IMR-90 (cell line): Measurements from ENCODE around the gene CLASP1. TPM values are rescaled to one million over a fixed set of nuclear protein-coding genes. Genes with fewer than 3 reads are reported as not detected.
A peak's percentile ranks its signal among the peaks of the same experiment; 100 is the strongest.

Experiments
- ATAC-seq: fragments of 200-7000 bp; cut with Tn5 transposase; 2 replicates; pipeline ENCODE4 v1.9.1; 2020; ENCODE audit warnings: low read depth, mild to moderate bottlenecking, moderate library complexity
- BruUV-seq: library from RNA; stranded (reverse); fragments of 400-500 nt; replicated peaks from 2 replicates; lab custom pipeline; 2021; lab: Mats Ljungman, UMichigan
- CTCF ChIA-PET: fragments of 300-600 bp; formaldehyde crosslinking; extraction: SDS; loops from one replicate; lab custom pipeline; 2021; ENCODE audit warnings: antibody characterized with exemption; lab: Yijun Ruan, JAX
- POLR2A ChIA-PET: fragments of 300-600 bp; sonication (Branson Sonifier 250); formaldehyde crosslinking; loops from one replicate; lab custom pipeline; 2022; ENCODE audit warnings: antibody characterized with exemption; ENCODE audit not compliant: unreplicated experiment; lab: Charles Lee
- DNase-seq: peaks from one replicate; pipeline ENCODE4 v3.0.0; 2013
- H2AFZ ChIP-seq: replicated peaks from 2 replicates; pipeline ENCODE3; 2013; ENCODE audit warnings: low read length, mild to moderate bottlenecking; ENCODE audit not compliant: poor library complexity
- H2AK5ac ChIP-seq: 2 replicates; pipeline ENCODE4 v1.6.1; 2013; ENCODE audit warnings: low read depth, low read length, inconsistent platforms
- H2AK9ac ChIP-seq: replicated peaks from 2 replicates; pipeline ENCODE3; 2013; ENCODE audit warnings: mild to moderate bottlenecking, low read depth, low read length, moderate library complexity; ENCODE audit not compliant: poor library complexity
- H2BK120ac ChIP-seq: 2 replicates; pipeline ENCODE4 v1.6.1; 2013; ENCODE audit warnings: low read depth, low read length, inconsistent platforms
- H2BK15ac ChIP-seq: 3 replicates; pipeline ENCODE4 v1.6.1; 2013; ENCODE audit warnings: low read depth, low read length, inconsistent platforms
- H2BK20ac ChIP-seq: 2 replicates; pipeline ENCODE4 v1.6.1; 2013; ENCODE audit warnings: low read depth, mild to moderate bottlenecking, inconsistent platforms, low read length, moderate library complexity
- H2BK5ac ChIP-seq: 2 replicates; pipeline ENCODE4 v1.6.1; 2013; ENCODE audit warnings: mild to moderate bottlenecking, low read depth, low read length, inconsistent platforms; ENCODE audit not compliant: poor library complexity, severe bottlenecking
- H3K14ac ChIP-seq: replicated peaks from 2 replicates; pipeline ENCODE4 v1.6.1; 2013; ENCODE audit warnings: low read depth, low read length, inconsistent platforms
- H3K18ac ChIP-seq: 2 replicates; pipeline ENCODE4 v1.6.1; 2013; ENCODE audit warnings: low read depth, low read length, control low read depth
- H3K23ac ChIP-seq: 2 replicates; pipeline ENCODE4 v1.6.1; 2013; ENCODE audit warnings: low read depth, low read length, inconsistent platforms
- H3K27ac ChIP-seq: 2 replicates; pipeline ENCODE4 v1.5.1; 2013; ENCODE audit warnings: mild to moderate bottlenecking, control low read depth, low read length; ENCODE audit not compliant: insufficient read depth
- H3K27me3 ChIP-seq: 2 replicates; pipeline ENCODE4 v1.6.1; 2013; ENCODE audit warnings: low read length; ENCODE audit not compliant: control insufficient read depth, insufficient read depth
- H3K36me3 ChIP-seq: 2 replicates; pipeline ENCODE4 v1.6.1; 2013; ENCODE audit warnings: low read length, mixed read lengths; ENCODE audit not compliant: control insufficient read depth, insufficient read depth
- H3K4ac ChIP-seq: 2 replicates; pipeline ENCODE4 v1.6.1; 2013; ENCODE audit warnings: low read depth, low read length, inconsistent platforms
- H3K4me1 ChIP-seq: 2 replicates; pipeline ENCODE4 v1.6.1; 2013; ENCODE audit warnings: low read length, mixed read lengths; ENCODE audit not compliant: control insufficient read depth, insufficient read depth
- H3K4me2 ChIP-seq: 2 replicates; pipeline ENCODE4 v1.6.1; 2013; ENCODE audit warnings: low read depth, mild to moderate bottlenecking, control low read depth, low read length, moderate library complexity
- H3K4me3 ChIP-seq: 2 replicates; pipeline ENCODE4 v1.5.1; 2013; ENCODE audit warnings: low read depth, mild to moderate bottlenecking, control low read depth, low read length, moderate library complexity; ENCODE audit not compliant: insufficient read depth
- H3K56ac ChIP-seq: 2 replicates; pipeline ENCODE4 v1.6.1; 2013; ENCODE audit warnings: low read length, inconsistent platforms; ENCODE audit not compliant: insufficient read depth; ENCODE audit errors: extremely low read depth
- H3K79me1 ChIP-seq, 2 experiments: 2 replicates each; pipeline ENCODE4 v1.6.1; 2013; ENCODE audit warnings: low read length in 2 of 2, inconsistent platforms in 1 of 2, low read depth in 1 of 2
- H3K9ac ChIP-seq: 2 replicates; pipeline ENCODE4 v1.6.1; 2013; ENCODE audit warnings: low read depth, low read length, control low read depth
- H3K9me1 ChIP-seq: 2 replicates; pipeline ENCODE4 v1.6.1; 2013; ENCODE audit warnings: low read length, inconsistent platforms; ENCODE audit not compliant: insufficient read depth
- H3K9me3 ChIP-seq: 2 replicates; pipeline ENCODE4 v1.6.1; 2013; ENCODE audit warnings: low read length; ENCODE audit not compliant: control insufficient read depth, insufficient read depth
- H4K20me1 ChIP-seq: 2 replicates; pipeline ENCODE4 v1.6.1; 2013; ENCODE audit warnings: low read length, inconsistent platforms; ENCODE audit not compliant: insufficient read depth
- H4K5ac ChIP-seq: 2 replicates; pipeline ENCODE4 v1.6.1; 2013; ENCODE audit warnings: mild to moderate bottlenecking, low read depth, low read length, control low read depth
- H4K8ac ChIP-seq, 2 experiments: 2 replicates each; pipeline ENCODE4 v1.6.1; 2013; ENCODE audit warnings: low read depth in 2 of 2, low read length in 2 of 2, control low read depth in 1 of 2, inconsistent platforms in 1 of 2
- H4K91ac ChIP-seq: 2 replicates; pipeline ENCODE4 v1.6.1; 2013; ENCODE audit warnings: low read depth, low read length, inconsistent platforms; ENCODE audit not compliant: insufficient read depth
- BHLHE40 ChIP-seq: fragments of 150-350 bp; IDR thresholded peaks from 2 replicates; pipeline ENCODE4 v1.6.1; 2016; ENCODE audit warnings: mild to moderate bottlenecking, low read depth, low read length
- CEBPB ChIP-seq: IDR thresholded peaks from 2 replicates; pipeline ENCODE4 v1.6.1; 2012; ENCODE audit warnings: low read depth, low read length, improper control_type of control experiment
- ELK1 ChIP-seq: fragments of 150-350 bp; IDR thresholded peaks from 2 replicates; pipeline ENCODE4 v1.6.1; 2016; ENCODE audit warnings: low read depth, mild to moderate bottlenecking, low read length, moderate library complexity, borderline replicate concordance
- FOS ChIP-seq: fragments of 150-350 bp; IDR thresholded peaks from 2 replicates; pipeline ENCODE4 v1.6.1; 2016; ENCODE audit warnings: low read depth, low read length
- MAFK ChIP-seq: IDR thresholded peaks from 2 replicates; pipeline ENCODE4 v1.6.1; 2012; ENCODE audit warnings: low read depth, low read length, improper control_type of control experiment
- MAZ ChIP-seq: IDR thresholded peaks from 2 replicates; pipeline ENCODE4 v1.6.1; 2012; ENCODE audit warnings: low read depth, mild to moderate bottlenecking, low read length, improper control_type of control experiment, moderate library complexity, borderline replicate concordance
- MXI1 ChIP-seq: IDR thresholded peaks from 2 replicates; pipeline ENCODE4 v1.6.1; 2012; ENCODE audit warnings: low read depth, mild to moderate bottlenecking, low read length, moderate library complexity, borderline replicate concordance
- NFE2L2 ChIP-seq: fragments of 150-350 bp; IDR thresholded peaks from 2 replicates; pipeline ENCODE4 v1.6.1; 2016; ENCODE audit warnings: low read depth, mild to moderate bottlenecking, low read length
- RAD21 ChIP-seq: IDR thresholded peaks from 2 replicates; pipeline ENCODE4 v1.6.1; 2012; ENCODE audit warnings: low read length, improper control_type of control experiment
- RCOR1 ChIP-seq: IDR thresholded peaks from 2 replicates; pipeline ENCODE4 v1.6.1; 2012; ENCODE audit warnings: mild to moderate bottlenecking, low read length, improper control_type of control experiment; ENCODE audit not compliant: insufficient replicate concordance
- RFX5 ChIP-seq: IDR thresholded peaks from 2 replicates; pipeline ENCODE4 v1.8.0; 2012; ENCODE audit warnings: low read depth, mild to moderate bottlenecking, low read length, moderate library complexity
- SMC3 ChIP-seq: fragments of 150-350 bp; IDR thresholded peaks from 2 replicates; pipeline ENCODE4 v1.6.1; 2016; ENCODE audit warnings: low read depth, mild to moderate bottlenecking, antibody characterized with exemption, low read length, moderate library complexity
- USF2 ChIP-seq: fragments of 150-350 bp; IDR thresholded peaks from 2 replicates; pipeline ENCODE4 v1.6.1; 2017; ENCODE audit warnings: mild to moderate bottlenecking, antibody characterized with exemption, low read length, low read depth
- WGBS, 2 experiments: methylation state at CpG; one replicate each; pipeline versions ENCODE4 v1.1.5 to v1.1.7; 2013; ENCODE audit warnings: missing lambda C conversion rate in 2 of 2; ENCODE audit not compliant: insufficient read length in 1 of 2; ENCODE audit errors: extremely low coverage in 2 of 2; 5-methylcytosine and 5-hydroxymethylcytosine counted together
- dilution Hi-C: fragments of 300-500 bp; cut with HindIII; formaldehyde crosslinking; loops from one replicate; pipeline ENCODE4 v1.14.3; 2018; ENCODE audit warnings: low sequenced_read_pairs; ENCODE audit not compliant: unreplicated experiment
- in situ Hi-C: fragments of 300-500 bp; cut with MboI; formaldehyde crosslinking; loops from 3 replicates; pipeline ENCODE4 v1.14.3; 2019; ENCODE audit warnings: low sequenced_read_pairs, inconsistent platforms, mixed read lengths
- intact Hi-C: fragments of 100-400 bp; cut with micrococcal nuclease; formaldehyde crosslinking; loops from 2 replicates; pipeline ENCODE4 v1.10.0; 2022
- polyA plus RNA-seq, 3 experiments: library from polyadenylated mRNA; depleted of rRNA; stranded (reverse); fragments of >200 nt; gene quantifications; 2 replicates each; pipeline ENCODE4 v1.2.3, GENCODE V29; 2012; ENCODE audit warnings: low replicate concordance in 1 of 3
- total RNA-seq: library from RNA; depleted of rRNA; stranded (reverse); fragments of >200 nt; gene quantifications from 2 replicates; pipeline ENCODE4 v1.2.3, GENCODE V29; 2012

The CLASP1 gene
- total and polyA plus RNA-seq, 2 of the 4 experiments (the other 2 are of a cell fraction): 12.3 to 33.7 TPM

GRCh38 chr2:121640380-121641316 is 8.6 kb downstream of the CLASP1 start:
- Histone ChIP-seq H3K9me1 (0 out of 2 replicates have a peak, but pooled peaks cover 3% of the 10 kb centered on the region), H3K27ac (no peak overlapping the region), H3K9me3 (no peaks in the 10 kb centered on the region), H3K4me3 (no peak overlapping the region), H3K4me1 (peaks cover 7% of the 10 kb centered on the region; the same call in 1 of the 2 replicates), H4K91ac (no peak overlapping the region), H3K14ac (no peak overlapping the region), H2BK15ac (no peak overlapping the region), H2AFZ (no peak overlapping the region), H3K4me2 (no peak overlapping the region), H2AK9ac (no peak overlapping the region), H2AK5ac (no peak overlapping the region), H4K20me1 (peaks cover 23% of the 10 kb centered on the region), H2BK5ac (no peak overlapping the region), H3K56ac (no peak overlapping the region), H2BK20ac (no peak overlapping the region), H4K8ac (no peak overlapping the region), H3K9ac (no peak overlapping the region), H3K4ac (0 out of 2 replicates have a peak overlapping the region, but pooled peaks have one; percentile 2), H3K27me3 (no peaks in the 10 kb centered on the region), H2BK120ac (no peak overlapping the region), H3K23ac (peak overlapping the region; percentile 33; the same call in 1 of the 2 replicates), H3K36me3 (no peaks in the 10 kb centered on the region; the same call in 1 of the 2 replicates), H3K79me1 (peaks cover 9 to 54% of the 10 kb centered on the region in 2 experiments), H4K5ac (no peak overlapping the region), H3K18ac (no peak overlapping the region)
- dilution Hi-C loops: no loop called here
- ChIA-PET POLR2A (no interaction called here), CTCF (interaction anchor here (0.6 kb wide), 1 partner anchor 67 kb away, joined by 3 read pairs; no protein-coding TSS in a partner anchor)
- intact Hi-C loops: no loop called here
- DNase-seq: no peak
- no peak for ATAC-seq
- WGBS, 2 experiments: no CpG with 5 or more reads among the region's 5 CpGs
- no TSS peak for BruUV-seq
- in situ Hi-C loops: no loop called here
- TF ChIP-seq FOS: no peak
- no peak for TF ChIP-seq RAD21
- no peak for TF ChIP-seq SMC3
- no peak for TF ChIP-seq ELK1
- no peak for TF ChIP-seq MXI1
- no peak for TF ChIP-seq NFE2L2
- TF ChIP-seq RFX5: no peak
- TF ChIP-seq RCOR1: no peak
- no peak for TF ChIP-seq MAFK
- no peak for TF ChIP-seq MAZ
- TF ChIP-seq CEBPB: no peak
- TF ChIP-seq BHLHE40: no peak
- TF ChIP-seq USF2: no peak
